Suppressor macrophage treated with lipopolysaccharide for 4 hours (primary cell): ENCODE results near the gene NANP.
"Not testable (repeated sequence)": the region's sequence is repeated elsewhere in the genome, so short reads cannot be mapped to it uniquely, and the experiment has no call there.

Experiments
- DNase-seq: peaks from one replicate; pipeline ENCODE4 v3.0.0-alpha.2; 2020

Gene NANP

DNA sequence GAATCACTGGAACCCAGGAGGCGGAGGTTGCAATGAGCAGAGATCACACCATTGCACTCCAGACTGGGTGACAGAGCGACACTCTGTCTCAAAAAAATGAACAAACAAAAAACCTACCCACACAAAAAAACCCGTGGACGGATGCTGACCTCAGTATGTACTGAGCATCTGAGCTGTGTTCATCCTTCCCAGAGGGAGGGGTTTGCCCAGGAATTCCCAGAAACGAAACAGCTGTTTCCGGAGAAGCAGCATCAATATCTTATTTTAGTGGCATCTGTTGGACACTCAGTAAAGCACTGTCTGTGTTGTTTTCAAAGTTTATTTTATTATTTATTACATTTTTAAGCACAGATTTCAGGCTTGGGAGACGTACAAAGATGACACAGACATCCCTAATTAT lies 18.7 kb downstream of the NANP start:
- DNase-seq: no peak

GRCh38 chr20:25604611-25605010 lies 19.2 kb downstream of the NANP start:
- no peak for DNase-seq

DNA sequence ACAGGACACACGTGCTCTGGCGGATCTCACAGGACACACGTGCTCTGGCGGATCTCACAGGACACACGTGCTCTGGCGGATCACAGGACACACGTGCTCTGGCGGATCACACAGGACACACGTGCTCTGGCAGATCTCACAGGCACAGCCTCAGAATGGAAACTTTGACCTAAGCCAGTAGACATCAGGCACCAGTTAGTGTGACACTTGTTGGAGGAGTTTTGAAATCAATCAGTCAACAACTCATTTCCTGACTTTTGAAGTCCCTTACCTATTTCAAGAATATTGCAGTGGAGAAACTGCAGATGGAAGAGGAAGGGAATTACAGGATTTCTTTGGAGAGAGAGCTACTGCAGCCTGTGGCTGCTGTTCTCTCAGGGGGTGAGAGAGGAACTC lies 20.9 kb downstream of the NANP start:
- not testable (repeated sequence) for DNase-seq

DNA sequence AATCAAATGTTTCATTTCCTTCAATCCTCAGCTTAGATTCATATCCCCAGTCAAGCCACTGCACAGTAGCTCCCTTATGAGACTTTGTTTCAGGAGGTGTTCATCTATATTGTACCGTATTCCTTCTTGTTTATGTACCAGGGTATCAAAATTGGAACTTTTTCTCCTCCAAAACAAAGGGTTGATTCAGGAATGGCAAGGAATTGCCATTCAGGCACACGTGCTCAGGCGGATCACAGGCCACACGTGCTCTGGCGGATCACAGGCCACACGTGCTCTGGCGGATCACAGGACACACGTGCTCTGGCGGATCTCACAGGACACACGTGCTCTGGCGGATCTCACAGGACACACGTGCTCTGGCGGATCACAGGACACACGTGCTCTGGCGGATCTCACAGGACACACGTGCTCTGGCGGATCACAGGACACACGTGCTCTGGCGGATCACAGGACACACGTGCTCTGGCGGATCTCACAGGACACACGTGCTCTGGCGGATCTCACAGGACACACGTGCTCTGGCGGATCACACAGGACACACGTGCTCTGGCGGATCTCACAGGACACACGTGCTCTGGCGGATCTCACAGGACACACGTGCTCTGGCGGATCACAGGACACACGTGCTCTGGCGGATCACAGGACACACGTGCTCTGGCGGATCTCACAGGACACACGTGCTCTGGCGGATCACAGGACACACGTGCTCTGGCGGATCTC lies 21.5 kb downstream of the NANP start:
- DNase-seq: not testable (repeated sequence)

DNA sequence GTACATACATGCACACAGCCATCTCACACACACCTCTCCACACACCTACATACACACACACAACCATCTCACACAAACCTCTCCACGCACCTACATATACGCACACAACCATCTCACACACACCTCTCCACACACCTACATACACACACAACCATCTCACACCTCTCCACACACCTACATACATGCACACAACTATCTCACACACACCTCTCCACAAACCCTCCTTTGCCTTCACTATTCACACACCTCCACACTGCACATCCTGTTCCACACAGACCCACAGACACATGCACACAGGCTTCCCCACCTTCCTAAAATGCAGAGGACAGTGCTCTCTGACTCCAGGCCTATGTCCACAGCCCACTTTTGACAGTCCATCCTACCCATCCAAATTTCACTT lies 22.2 kb downstream of the NANP start:
- DNase-seq: no peak

- no peak for DNase-seq
Observed at GRCh38 chr20:25600632-25601031, 23.2 kb downstream of the NANP start.

GRCh38 chr20:25592135-25592852 lies 31.5 kb downstream of the NANP start:
- DNase-seq: no peak

DNA sequence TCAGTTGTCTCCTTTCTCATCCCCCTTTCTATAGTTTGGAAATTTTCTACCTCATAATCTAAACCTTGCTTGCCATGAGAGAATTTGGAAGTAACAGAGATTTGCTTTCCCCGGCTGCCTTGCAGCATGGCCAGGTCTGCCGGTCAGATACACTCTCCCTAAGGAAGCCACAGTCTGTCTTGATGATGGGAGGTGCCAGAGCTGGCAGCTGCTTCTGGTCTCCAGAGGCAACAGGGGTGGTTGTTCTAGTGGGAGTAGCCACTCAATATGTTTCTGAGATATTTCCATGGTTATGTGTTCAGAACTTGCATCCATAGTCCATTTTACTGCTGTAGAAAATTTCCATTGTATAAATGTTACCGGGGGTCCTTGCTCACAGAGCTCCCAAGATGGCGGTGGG lies 33.0 kb downstream of the NANP start:
- DNase-seq: not testable (repeated sequence)

DNA sequence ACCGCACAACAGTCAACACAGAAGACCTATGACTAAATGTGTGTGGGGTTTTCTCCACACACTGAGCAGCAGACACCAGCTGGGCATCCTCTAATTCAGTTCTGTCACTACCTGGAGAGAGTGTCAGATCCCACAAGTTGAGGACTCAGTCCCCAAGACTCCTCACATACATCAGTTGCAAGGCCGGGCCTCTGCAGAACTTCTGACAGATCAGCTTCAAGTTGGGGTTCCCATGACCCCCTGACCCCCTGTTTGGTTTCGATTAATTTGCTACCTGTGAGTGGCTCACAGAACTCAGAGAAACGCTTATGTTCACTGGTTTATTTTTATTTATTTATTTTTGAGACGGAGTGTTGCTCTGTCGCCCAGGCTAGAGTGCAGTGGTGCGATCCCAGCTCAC lies 35.3 kb downstream of the NANP start:
- DNase-seq: no peak

DNA sequence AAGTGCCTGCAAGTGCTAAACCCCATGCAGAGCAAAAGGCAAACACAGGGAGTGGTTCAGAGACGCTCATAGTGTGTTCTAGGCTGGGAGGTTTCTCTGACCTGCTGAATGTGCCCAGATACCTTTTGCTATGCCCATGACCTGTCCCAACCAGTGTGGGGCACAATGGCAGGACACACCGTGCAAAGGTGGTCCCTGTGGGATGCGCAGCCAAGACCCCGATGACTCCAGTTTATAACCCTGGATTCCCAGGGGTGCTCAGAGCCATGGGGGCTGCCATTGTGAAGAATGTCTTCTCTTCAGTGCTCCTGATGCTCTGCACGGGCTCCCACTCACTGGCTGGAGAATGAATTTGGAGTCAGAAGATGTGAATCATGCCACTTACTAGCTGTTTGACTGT lies 36.3 kb downstream of the NANP start:
- no peak for DNase-seq

- no peak for DNase-seq
Observed at GRCh38 chr20:25586877-25587276, 36.9 kb downstream of the NANP start.

- DNase-seq: peak; percentile 20
Observed at GRCh38 chr20:25584905-25585704, 38.7 kb downstream of the NANP start, which contains the start of gene NINL. TSS of gene NINL (minus strand) at chr20:25585531. CDS start at chr20:25526587, 58,944 bp downstream.

GRCh38 chr20:25583607-25584006 lies 40.2 kb downstream of the NANP start:
- DNase-seq: not testable (repeated sequence)

DNA sequence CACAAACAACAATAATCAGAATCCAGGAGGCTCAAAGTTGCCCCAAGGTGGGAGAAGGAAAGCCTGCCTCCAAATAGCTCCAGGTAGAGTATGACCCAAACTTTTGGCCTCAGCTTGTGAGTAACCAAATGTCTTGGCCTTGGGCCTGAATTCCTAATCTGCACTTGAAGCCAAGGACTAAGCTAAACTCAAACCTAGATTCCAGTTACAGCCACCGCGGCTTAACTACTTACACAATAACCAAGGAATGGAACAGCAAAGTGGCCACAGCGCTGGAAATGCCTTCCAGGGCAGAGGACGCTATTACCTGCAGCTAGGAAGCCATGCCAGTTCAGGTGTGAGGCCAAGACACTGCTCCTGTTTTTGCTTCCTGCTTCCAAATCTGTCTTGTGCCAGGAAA lies 43.1 kb downstream of the NANP start:
- DNase-seq: no peak

DNA sequence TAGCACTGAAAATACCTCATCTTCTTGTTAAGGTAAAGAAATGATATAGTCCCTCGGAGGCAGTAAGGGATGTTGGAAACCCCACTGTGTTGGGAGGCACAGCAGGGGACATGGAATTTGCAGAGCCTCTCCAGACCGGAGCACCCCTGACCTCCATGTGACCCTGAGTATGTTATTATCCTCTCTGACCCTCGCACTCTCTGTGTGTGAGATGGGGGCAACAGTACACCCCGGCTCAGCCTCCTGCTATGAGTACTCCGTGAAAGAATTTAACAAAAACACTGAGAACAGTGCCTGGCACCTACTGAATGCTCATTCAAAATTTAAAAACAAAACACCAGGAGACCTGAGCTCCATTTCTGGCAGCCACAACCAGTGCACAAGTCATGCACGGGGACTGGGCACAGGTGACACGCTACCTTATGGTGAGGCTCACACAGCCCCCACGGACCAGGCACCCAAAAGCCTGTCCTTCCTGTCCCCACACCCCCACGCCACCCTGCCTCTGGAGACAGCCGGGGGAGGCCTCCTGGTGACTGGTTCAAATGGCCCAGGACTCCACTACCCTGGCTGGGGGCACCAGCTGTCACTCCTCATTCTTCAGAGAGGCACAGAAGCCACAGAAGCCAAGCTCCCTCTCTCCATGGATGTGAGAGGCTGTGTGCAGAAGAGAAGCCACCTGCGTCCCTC lies 44.6 kb downstream of the NANP start:
- DNase-seq: no peak

DNA sequence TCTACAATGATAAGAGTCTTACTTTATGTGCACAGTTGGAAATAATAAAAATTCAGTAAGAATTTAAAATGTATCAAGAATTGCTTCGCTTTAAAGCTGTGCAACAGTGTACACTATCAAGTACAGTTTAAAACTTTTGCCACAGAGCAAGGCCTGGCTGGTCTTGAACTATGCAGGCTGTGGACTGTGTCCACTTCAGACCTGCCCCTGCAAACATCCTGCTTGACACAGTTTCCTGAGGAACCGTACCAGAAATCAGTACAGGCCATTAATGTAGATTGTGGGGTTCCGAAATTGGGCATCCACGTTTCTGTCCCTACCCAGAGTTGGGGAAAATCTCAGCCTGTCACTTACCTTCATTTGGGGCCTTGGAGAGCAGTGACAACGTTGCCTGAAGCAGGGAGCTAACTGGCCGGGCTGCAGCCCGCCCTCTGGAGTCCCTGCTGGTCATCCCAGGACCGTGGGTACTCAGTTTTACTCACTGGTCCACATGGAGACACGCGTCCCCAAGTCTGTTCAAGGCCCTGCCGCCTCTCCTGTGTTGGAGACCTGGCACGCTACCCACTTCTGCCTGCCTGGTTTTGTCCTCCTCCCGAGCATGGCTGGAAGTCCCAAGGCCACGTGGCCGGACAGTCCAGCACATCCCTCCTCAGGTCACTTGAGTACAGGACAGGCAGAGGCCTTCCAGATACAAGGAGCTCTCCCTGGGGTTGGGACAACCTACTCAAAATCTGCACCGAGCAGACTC lies 46.9 kb downstream of the NANP start:
- no peak for DNase-seq

DNA sequence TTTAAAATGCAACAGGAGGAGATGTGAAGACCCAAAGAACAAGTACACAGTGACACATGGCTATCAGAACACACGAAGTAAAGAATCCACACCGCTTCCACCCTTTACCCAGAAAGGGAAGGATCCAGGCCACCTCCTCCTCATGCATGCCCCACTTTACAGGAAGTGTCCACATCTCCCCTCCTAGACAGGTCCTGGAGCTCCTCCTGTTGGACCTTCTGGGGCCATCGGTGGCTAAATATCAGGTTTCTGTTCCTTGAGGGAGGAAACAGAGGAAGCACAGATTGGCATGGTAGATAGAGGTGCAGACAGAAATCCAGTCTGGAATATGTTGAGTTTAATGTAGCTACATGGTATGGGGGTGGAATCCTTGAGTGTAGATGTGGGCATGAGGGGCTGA lies 49.4 kb downstream of the NANP start:
- peak; percentile 27 for DNase-seq

DNA sequence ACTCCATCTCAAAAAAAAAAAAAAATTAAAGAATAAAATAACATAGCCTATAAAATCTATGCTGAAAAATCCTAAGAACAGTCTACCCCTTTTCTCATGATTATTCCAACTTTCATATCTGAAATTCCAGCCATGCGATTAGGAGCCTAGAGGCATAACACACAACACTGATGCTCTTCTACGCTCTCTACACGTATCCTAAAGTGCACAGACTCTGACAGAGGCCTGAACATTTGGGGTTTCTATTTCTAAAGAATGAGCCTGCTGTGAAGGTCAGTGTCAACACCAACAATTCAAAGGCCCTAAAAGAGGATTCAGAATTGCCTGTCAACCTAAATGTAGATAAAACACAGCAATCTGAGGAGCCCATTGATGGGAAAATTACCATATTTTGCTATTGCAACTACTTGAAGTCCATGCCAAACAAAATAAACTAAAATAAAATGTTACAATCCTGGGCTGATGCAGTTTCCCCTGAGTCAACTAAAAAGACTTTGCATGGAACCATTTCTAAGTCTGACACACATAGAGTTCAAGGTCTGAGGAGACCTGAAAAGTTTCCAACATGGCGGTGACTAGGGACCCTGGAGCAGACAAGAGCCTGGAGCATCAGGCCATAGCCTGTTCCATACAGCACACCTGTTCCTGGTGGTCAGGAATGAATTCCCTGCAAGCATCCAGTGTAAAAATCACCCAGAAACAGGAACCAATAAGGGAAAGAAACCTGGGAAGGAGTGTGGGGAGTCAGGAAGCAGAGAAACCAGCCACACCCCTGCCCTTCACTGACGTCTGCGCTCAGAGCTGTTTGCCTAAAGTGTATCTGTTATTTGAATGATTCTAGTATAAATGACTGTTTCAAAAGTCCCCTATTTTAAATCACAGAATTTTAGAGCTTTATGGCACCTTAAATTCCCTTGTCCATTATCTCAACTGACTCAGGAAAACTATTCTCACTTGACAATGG lies 50.2 kb downstream of the NANP start:
- DNase-seq: no peak

GRCh38 chr20:25571817-25572216 lies 52.0 kb downstream of the NANP start:
- DNase-seq: no peak

DNA sequence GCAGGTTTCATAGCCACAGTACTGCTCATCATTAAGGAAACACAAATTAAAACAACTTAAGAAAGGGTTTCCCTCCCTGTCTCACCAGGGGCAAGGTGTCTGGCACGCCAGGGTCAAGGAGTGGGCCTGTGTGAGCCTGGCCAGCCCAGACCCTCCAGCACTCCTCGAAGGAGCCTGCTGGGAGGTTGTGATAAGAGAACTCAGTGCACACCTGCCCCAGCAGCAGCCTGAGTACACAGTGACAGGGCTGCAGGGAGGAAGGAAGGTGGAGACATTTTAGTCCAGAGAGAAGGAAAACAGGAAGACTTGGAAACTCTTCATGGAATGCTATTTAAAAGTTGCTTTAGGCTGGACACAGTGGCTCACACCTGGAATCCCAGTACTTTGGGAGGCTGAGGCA lies 52.6 kb downstream of the NANP start:
- no peak for DNase-seq

- no peak for DNase-seq
Observed at GRCh38 chr20:25570148-25570530, 53.7 kb downstream of the NANP start.
